Psoas muscle (tissue), 8 donors: ENCODE results near the gene MEX3D. TPM values are rescaled to one million over a fixed set of nuclear protein-coding genes. Genes with fewer than 3 reads are reported as not detected.

Experiments used
- ATAC-seq, 4 donors: fragments of 200-7000 bp; cut with Tn5 transposase; one replicate each; pipeline ENCODE4 v1.9.1; 2020; ENCODE audit warnings: moderate library complexity in 3 of 4, mild to moderate bottlenecking in 2 of 4
- DNase-seq, 2 donors: peaks; one replicate each; pipeline ENCODE4 v3.0.0-alpha.2; 2020
- H3K27ac ChIP-seq: fragments of 200-600 bp; one replicate; pipeline ENCODE4 v1.8.0; 2022
- H3K27me3 ChIP-seq, 3 donors: fragments of 200-600 bp in 1 of 3; one replicate each; pipeline versions ENCODE4 v1.6.1 to v1.8.0; 2013 to 2022; ENCODE audit warnings: low read length in 2 of 3, mild to moderate bottlenecking in 2 of 3, moderate library complexity in 1 of 3; ENCODE audit not compliant: insufficient read depth in 3 of 3
- H3K36me3 ChIP-seq, 2 donors: fragments of 200-600 bp in 1 of 2; one replicate each; pipeline versions ENCODE4 v1.6.1 to v1.8.0; 2013 to 2022; ENCODE audit warnings: low read depth in 1 of 2, mild to moderate bottlenecking in 1 of 2, moderate library complexity in 1 of 2; ENCODE audit not compliant: insufficient read depth in 1 of 2
- H3K4me1 ChIP-seq: fragments of 200-600 bp; one replicate; pipeline ENCODE4 v1.8.0; 2022
- H3K4me3 ChIP-seq: fragments of 200-600 bp; one replicate; pipeline ENCODE4 v1.8.0; 2022; ENCODE audit warnings: mild to moderate bottlenecking
- H3K9me3 ChIP-seq: fragments of 200-600 bp; one replicate; pipeline ENCODE4 v1.8.0; 2022
- WGBS, 3 donors: extraction: QIAGEN DNeasy Blood & Tissue Kit; methylation state at CpG; one replicate each; pipeline versions ENCODE4 v1.1.6 to v1.1.7; 2013; 5-methylcytosine and 5-hydroxymethylcytosine counted together
- intact Hi-C, 2 donors: fragments of 100-400 bp; cut with DNase I; formaldehyde crosslinking; loops; one replicate each; pipeline versions ENCODE4 v1.11.0 to v1.14.2; 2022
- polyA plus RNA-seq, 3 donors: library from polyadenylated mRNA; stranded (reverse); fragments of 200-250 nt; gene quantifications; one replicate each; pipeline ENCODE4 v1.2.3, GENCODE V29; 2013
- total RNA-seq, 4 donors: library from RNA; stranded (reverse); fragmentation: NEBNext Ultra II Directional in 2 of 4; extraction: Animal tissue kit (Norgen Biotek cat#: 25700) in 2 of 4; gene quantifications; one replicate each; pipeline versions ENCODE4 v1.2.1 to v1.2.4, GENCODE V29; 2021 to 2023
- TF ChIP-seq, protein P1 (sequence below): fragments of 200-600 bp; IDR thresholded peaks from one replicate; pipeline ENCODE4 v1.8.0; 2022; ENCODE audit warnings: antibody characterized with exemption
- donor health status: healthy with polysubstance abuse.
- donor health status: DM: no; HTN: no; CAD: no; lungs with moderate emphysema.
- donor health status: Bipolar disorder and iron deficiency.
- donor health status: healthy.
- donor health status: DM: yes; HTN: yes; CAD: no.
- donor health status: DM: no; HTN: no; CAD: no.
- donor health status: DM: no; HTN: no; CAD: no.
- donor health status: DM: yes; HTN: yes; CAD: no.

MEX3D gene
- total and polyA plus RNA-seq, 7 donors = 0.70 to 3.7 (median 2.5) TPM

DNA sequence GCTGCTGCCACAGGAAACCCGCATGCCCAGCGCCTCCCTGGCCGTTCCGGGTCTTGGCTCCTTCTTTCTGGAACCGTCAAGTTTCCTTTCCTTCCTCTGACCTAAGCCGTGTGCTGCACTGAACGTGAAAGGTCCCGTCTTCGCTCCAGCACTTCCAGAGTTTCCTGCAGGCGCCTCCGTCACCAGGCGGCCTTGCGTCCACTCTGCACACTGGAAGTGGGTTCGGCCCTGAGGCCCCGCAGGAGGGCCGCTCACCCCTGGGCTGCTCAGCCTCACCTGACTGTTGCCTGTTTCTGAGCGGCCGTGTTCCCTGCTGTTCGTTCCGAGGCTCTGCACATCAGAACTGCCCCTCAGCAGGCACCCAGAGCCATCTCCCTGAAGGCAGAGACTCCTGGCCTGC, 12.3 kb upstream of the MEX3D start:
- H3K4me3 ChIP-seq = no peak overlapping the region
- no peak overlapping the region for H3K27ac ChIP-seq
- TF ChIP-seq, protein P1, sequence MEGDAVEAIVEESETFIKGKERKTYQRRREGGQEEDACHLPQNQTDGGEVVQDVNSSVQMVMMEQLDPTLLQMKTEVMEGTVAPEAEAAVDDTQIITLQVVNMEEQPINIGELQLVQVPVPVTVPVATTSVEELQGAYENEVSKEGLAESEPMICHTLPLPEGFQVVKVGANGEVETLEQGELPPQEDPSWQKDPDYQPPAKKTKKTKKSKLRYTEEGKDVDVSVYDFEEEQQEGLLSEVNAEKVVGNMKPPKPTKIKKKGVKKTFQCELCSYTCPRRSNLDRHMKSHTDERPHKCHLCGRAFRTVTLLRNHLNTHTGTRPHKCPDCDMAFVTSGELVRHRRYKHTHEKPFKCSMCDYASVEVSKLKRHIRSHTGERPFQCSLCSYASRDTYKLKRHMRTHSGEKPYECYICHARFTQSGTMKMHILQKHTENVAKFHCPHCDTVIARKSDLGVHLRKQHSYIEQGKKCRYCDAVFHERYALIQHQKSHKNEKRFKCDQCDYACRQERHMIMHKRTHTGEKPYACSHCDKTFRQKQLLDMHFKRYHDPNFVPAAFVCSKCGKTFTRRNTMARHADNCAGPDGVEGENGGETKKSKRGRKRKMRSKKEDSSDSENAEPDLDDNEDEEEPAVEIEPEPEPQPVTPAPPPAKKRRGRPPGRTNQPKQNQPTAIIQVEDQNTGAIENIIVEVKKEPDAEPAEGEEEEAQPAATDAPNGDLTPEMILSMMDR = no peak
- intact Hi-C loops = no loop called here
- H3K4me1 ChIP-seq = no peaks in the 10 kb centered on the region
- ATAC-seq (no peak), DNase-seq (no peak)
- no peaks in the 10 kb centered on the region for H3K9me3 ChIP-seq
- no peaks in the 10 kb centered on the region for H3K27me3 ChIP-seq
- peaks cover 7 to 90% of the 10 kb centered on the region in 2 donors for H3K36me3 ChIP-seq
- WGBS, 3 donors = 85 to 88% (median 86%) methylated on average over 20 of the region's 20 CpGs

DNA sequence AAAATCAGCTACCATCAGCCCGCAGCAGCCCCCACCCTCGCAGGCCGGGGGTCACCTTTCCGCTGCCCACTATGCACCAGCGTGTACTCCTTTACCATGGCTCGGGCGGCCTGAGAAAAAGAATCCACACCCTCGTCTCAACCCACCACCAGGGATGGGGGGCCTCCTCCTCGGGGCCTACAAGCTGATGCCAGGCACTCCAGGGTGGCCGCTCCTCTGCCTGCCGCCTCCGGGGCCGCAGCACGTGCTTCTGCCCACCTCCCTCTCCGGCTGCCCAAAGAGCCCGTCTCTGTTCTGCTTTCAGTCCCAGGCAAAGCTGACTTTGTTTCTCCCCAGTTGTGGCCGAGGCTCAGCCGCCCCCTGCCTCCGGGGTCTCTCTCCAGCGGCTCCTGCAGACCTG, 11.1 kb upstream of the MEX3D start:
- intact Hi-C loops = no loop called here
- H3K27me3 ChIP-seq = no peaks in the 10 kb centered on the region
- no peak overlapping the region for H3K27ac ChIP-seq
- H3K9me3 ChIP-seq = no peaks in the 10 kb centered on the region
- no peaks in the 10 kb centered on the region for H3K4me1 ChIP-seq
- no peak for DNase-seq
- no peak for ATAC-seq
- TF ChIP-seq, protein P1 = no peak
- peaks cover 7 to 82% of the 10 kb centered on the region in 2 donors for H3K36me3 ChIP-seq
- WGBS, 3 donors = 92 to 97% (median 95%) methylated on average over 19 to 20 of the region's 20 CpGs
- no peak overlapping the region for H3K4me3 ChIP-seq

DNA sequence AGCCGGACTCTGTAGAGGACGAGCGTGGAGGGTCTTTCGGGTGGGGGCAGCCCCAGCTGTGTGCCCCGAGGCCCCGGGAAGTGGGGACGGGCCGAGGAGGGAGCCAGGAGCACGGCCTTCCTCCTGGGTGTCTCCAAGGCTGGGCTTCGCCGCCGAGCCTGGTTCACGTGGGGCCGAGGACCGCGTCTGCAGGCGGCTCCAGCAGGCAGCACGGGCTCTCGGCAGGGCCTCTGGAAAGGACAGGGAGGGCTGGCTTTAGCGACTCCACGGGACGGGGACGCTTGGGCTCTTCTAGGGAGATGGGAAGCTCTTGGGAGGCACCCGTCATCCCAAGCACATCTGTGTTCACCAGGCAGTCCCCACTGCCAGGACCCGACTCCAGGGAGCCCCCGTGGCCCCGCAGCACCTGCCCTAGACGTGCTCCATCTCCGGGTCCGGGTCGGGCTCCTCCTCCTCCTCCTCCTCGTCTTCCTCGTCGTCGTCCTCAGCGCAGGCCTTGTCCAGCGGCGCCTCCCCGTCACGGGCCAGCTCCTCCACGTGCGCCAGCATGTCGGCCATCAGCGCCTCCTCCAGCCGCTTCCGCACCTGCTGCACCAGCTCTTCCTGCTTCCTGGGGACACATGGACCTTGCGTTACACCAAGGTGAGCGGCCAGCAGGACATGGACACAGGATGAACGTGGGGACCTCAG, 9.9 kb upstream of the MEX3D start:
- WGBS, 3 donors = 85 to 86% (median 86%) methylated on average over 46 to 49 of the region's 49 CpGs

DNA sequence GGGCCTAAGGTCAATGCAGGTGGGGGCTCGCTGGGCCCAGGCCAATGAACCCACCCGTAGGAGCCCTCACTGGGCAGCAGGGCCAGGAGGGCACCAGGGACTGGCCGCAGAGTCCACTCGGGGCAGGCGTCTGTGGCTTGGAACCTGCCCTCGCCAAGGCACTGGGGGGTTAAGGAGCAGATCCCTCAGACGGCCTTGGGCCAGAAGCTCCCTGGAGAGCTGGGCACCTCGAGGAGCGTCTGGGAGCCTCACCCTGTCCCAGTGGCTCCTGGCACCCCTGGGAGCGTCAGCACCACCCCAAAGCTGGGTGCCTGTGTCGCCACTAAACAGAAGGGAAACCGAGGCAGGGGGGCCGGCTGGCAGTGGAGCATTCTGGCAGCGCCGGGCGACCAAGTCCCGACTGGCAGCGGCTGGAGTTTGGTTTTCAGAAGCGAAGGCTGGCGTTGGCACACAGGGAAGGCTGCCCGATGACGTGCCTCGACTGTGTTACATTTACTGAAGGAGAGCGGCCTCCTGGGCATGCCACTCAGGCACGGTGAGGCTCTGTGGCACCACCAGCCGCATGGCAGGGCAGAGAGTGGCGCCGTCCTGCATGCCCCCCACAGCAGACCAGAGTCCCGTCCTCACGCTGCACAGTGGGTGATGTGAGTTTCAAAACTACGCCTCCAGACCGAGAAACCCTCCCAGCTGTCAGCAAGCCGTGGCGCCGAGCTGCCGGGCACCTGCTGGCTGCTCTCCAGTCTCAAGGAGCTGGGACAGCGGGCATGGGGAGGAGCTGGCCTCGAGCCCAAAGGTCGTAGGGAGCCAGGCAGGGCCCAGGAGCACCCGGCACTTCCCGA, 9.2 kb upstream of the MEX3D start:
- TF ChIP-seq, protein P1 = no peak
- DNase-seq (no peak), ATAC-seq (no peak)
- Histone ChIP-seq H3K4me3 (no peak overlapping the region), H3K36me3 (peaks cover 7 to 63% of the 10 kb centered on the region in 2 donors), H3K9me3 (no peaks in the 10 kb centered on the region), H3K27ac (no peak overlapping the region), H3K27me3 (no peaks in the 10 kb centered on the region), H3K4me1 (no peaks in the 10 kb centered on the region)
- intact Hi-C loops = no loop called here
- WGBS, 3 donors = 78 to 82% (median 81%) methylated on average over 40 to 41 of the region's 41 CpGs

More for the DNA sequence above, 9.9 kb upstream of the MEX3D start:
- no peak overlapping the region for H3K4me3 ChIP-seq
- peaks cover 7 to 71% of the 10 kb centered on the region in 2 donors for H3K36me3 ChIP-seq
- H3K27me3 ChIP-seq = no peaks in the 10 kb centered on the region
- H3K27ac ChIP-seq = no peak overlapping the region
- TF ChIP-seq, protein P1 = no peak
- H3K9me3 ChIP-seq = no peaks in the 10 kb centered on the region
- no peaks in the 10 kb centered on the region for H3K4me1 ChIP-seq
- ATAC-seq (peak in 1 of 4 donors; percentile 10), DNase-seq (no peak)
- intact Hi-C loops = no loop called here
